Smooth muscle cell of trachea (primary cell): Measurements from ENCODE around the gene LRRC55. TPM values are rescaled to one million over a fixed set of nuclear protein-coding genes. Genes with fewer than 3 reads are reported as not detected.

Source experiments
- total RNA-seq: library from RNA; depleted of rRNA; stranded (reverse); fragments of >200 nt; gene quantifications from 2 replicates; pipeline ENCODE4 v1.2.1, GENCODE V29; 2014

Gene LRRC55, protein sequence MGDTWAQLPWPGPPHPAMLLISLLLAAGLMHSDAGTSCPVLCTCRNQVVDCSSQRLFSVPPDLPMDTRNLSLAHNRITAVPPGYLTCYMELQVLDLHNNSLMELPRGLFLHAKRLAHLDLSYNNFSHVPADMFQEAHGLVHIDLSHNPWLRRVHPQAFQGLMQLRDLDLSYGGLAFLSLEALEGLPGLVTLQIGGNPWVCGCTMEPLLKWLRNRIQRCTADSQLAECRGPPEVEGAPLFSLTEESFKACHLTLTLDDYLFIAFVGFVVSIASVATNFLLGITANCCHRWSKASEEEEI
- not detected in 2 replicates for total RNA-seq

DNA sequence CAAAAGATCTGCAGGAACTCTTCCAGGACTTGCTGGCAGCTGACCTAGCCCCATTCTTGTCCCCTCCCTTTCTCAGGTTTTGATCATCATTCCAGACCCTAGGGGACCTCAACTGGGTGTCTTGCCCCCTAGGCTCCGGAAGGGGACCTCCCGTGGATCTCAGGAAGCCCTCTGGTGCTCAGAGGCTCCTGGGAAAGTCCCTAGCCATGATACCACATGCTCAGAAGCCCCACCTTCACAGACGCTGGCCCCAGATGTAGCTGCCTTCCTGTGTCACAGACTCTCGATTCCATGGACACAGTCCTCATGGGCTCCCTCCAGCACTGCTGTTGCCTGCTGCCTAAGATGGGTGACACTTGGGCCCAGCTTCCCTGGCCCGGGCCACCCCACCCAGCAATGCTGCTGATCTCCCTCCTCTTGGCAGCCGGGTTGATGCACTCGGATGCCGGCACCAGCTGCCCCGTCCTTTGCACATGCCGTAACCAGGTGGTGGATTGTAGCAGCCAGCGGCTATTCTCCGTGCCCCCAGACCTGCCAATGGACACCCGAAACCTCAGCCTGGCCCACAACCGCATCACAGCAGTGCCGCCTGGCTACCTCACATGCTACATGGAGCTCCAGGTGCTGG is at the start of gene LRRC55:
TSS of gene LRRC55 (plus strand) at position 276 of the 628 bp plus-strand sequence. CDS start at position 346, 70 bp downstream.

DNA sequence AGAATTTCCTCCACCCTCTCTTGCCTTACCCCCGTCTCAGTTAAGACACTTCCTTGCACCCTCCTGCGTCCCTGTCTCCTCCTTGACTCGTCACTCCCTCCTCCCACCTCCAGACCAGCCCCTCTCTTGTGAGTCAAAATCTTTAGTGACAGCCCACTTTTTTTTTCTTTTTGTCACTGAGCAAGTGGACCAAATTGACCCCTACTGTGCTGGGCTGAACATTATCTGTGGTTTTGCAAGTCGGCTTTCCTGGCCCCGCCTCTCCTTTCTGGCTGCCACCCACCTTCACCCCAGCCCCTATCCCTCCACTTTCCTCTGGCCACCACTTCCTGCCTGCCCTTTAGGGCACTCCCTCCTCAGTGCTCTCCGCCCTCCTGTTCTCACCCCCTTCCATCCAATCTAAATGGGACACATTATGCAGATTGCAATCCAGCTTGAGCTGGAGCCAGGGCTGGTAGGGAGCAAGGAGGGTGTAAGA is 55.5 kb downstream of the LRRC55 start, which contains the start of gene APLNR:
TSS of gene APLNR (minus strand) at position 47 of the 478 bp plus-strand sequence. CDS start 246 bp downstream, outside the sequence.

Other genes with a start within 250 kb of the LRRC55 start
- not detected in 2 replicates for gene OR5AK2, start 193.0 kb upstream of the LRRC55 start, total RNA-seq
- gene APLNR, start 55.3 kb downstream of the LRRC55 start, total RNA-seq: 0.17 TPM in 1 of 2 replicates, not detected in the other
- 114 and 171 TPM in 2 replicates for gene TNKS1BP1, start 143.0 kb downstream of the LRRC55 start, total RNA-seq
- gene SSRP1, start 153.9 kb downstream of the LRRC55 start, total RNA-seq: 49.0 and 92.8 TPM in 2 replicates
- gene P2RX3, start 156.4 kb downstream of the LRRC55 start, total RNA-seq: not detected in 2 replicates
- gene PRG3, start 199.2 kb downstream of the LRRC55 start, total RNA-seq: not detected in 2 replicates
- gene PRG2, start 208.7 kb downstream of the LRRC55 start, total RNA-seq: not detected in 2 replicates
- 48.4 and 77.2 TPM in 2 replicates for gene SLC43A3, start 245.2 kb downstream of the LRRC55 start, total RNA-seq